Measurements from ENCODE around the gene FGFR3.

GRCh38 chr4:1749826-1750225 lies 43.3 kb upstream of the FGFR3 start:
- TF ChIP-seq CTCF (IDR thresholded peaks at IDR 0.05; ENCODE audit: poor library complexity, severe bottlenecking) (no peak), REST (IDR thresholded peaks at IDR 0.05; ENCODE audit: borderline replicate concordance) (no peak), EZH2 (IDR thresholded peaks at IDR 0.05; ENCODE audit: borderline replicate concordance, insufficient read depth, low read length, poor library complexity, severe bottlenecking) (no peak), POLR2AphosphoS5 (IDR thresholded peaks at IDR 0.05) (no peak), SMC3 (conservative IDR thresholded peaks at IDR 0.05; ENCODE audit: poor library complexity) (no peak)
